ENCODE results near the gene CACNA2D1. TPM values are rescaled to one million over a fixed set of nuclear protein-coding genes. Genes with fewer than 3 reads are reported as not detected.

Gene CACNA2D1
- polyA plus RNA-seq, 2 of the 4 experiments (the other 2 are of a cell fraction) = 18.0 to 32.9 TPM

DNA sequence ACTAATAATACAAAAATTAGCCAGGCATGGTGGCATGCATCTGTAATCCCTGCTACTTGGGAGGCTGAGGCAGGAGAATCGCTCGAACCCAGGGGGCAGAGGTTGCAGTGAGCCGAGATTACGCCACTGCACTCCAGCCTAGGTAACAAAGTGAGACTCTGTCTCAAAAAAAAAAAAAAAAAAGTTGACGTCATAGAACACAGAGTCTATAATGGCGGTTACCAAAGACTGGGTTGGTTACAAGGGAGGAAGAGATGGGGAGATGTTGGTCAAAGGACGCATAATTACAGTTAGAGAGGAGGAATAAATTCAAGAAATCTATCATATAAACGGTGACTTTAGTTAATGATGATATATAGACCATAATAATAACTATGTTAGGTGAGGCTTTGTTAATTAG lies 364.1 kb downstream of the CACNA2D1 start:
- WGBS (ENCODE audit: missing lambda C conversion rate) = 89% methylated on average over 8 of the region's 8 CpGs
- no peak for FAIRE-seq
- CTCF ChIA-PET = interaction anchor here (1.2 to 1.8 kb wide), 2 partner anchors 11 to 28 kb away, joined by 3 read pairs; no protein-coding TSS in a partner anchor

GRCh38 chr7:82078807-82079206 lies 364.8 kb downstream of the CACNA2D1 start:
- no peak for ATAC-seq
- Histone ChIP-seq H3K4me3 (no peak overlapping the region), H3K27ac (no peak overlapping the region), H3K9me3 (no peaks in the 10 kb centered on the region), H3K4me1 (no peaks in the 10 kb centered on the region), H3K4me2 (no peak overlapping the region)
- DNase-seq (ENCODE audit: low read depth in 1 of 2, low spot score in 1 of 2) = no peak
- ChIA-PET CTCF (interaction anchor here (0.6 to 1.8 kb wide), 2 partner anchors 10 to 306 kb away, joined by 3 read pairs; no protein-coding TSS in a partner anchor), POLR2A (no interaction called here)
- no peak for FAIRE-seq
- WGBS (ENCODE audit: missing lambda C conversion rate) = 95% methylated on average over 2 of the region's 2 CpGs
- TF ChIP-seq RAD21 (conservative IDR thresholded peaks at IDR 0.05 in 1 of 2, IDR thresholded peaks at IDR 0.05 in 1 of 2) (no peak), POLR2AphosphoS2 (conservative IDR thresholded peaks at IDR 0.05; ENCODE audit: low read length) (no peak), CEBPB (IDR thresholded peaks at IDR 0.05) (no peak), CBX2 (IDR thresholded peaks at IDR 0.05; ENCODE audit: borderline replicate concordance, low read depth) (no peak), CTCF (IDR thresholded peaks at IDR 0.05) (no peak), RNF2 (IDR thresholded peaks at IDR 0.05; ENCODE audit: borderline replicate concordance, low read depth) (no peak), JUN (IDR thresholded peaks at IDR 0.05) (no peak), KDM5A (IDR thresholded peaks at IDR 0.05) (no peak), HOXB13 (CRISPR knock-in tag; IDR thresholded peaks at IDR 0.05; ENCODE audit: low read depth) (no peak), ZC3H11A (IDR thresholded peaks at IDR 0.05) (no peak), BCL3 (IDR thresholded peaks at IDR 0.05) (no peak), PHF8 (IDR thresholded peaks at IDR 0.05; ENCODE audit: borderline replicate concordance, low read depth) (no peak), MYC (IDR thresholded peaks at IDR 0.05; ENCODE audit: borderline replicate concordance, low read length) (no peak), CBX8 (IDR thresholded peaks at IDR 0.05) (no peak)
- TF ChIP-seq, protein P1, sequence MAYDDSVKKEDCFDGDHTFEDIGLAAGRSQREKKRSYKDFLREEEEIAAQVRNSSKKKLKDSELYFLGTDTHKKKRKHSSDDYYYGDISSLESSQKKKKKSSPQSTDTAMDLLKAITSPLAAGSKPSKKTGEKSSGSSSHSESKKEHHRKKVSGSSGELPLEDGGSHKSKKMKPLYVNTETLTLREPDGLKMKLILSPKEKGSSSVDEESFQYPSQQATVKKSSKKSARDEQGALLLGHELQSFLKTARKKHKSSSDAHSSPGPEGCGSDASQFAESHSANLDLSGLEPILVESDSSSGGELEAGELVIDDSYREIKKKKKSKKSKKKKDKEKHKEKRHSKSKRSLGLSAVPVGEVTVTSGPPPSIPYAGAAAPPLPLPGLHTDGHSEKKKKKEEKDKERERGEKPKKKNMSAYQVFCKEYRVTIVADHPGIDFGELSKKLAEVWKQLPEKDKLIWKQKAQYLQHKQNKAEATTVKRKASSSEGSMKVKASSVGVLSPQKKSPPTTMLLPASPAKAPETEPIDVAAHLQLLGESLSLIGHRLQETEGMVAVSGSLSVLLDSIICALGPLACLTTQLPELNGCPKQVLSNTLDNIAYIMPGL (CRISPR knock-in tag; IDR thresholded peaks at IDR 0.05; ENCODE audit: borderline replicate concordance) = no peak
- TF ChIP-seq, protein P2, sequence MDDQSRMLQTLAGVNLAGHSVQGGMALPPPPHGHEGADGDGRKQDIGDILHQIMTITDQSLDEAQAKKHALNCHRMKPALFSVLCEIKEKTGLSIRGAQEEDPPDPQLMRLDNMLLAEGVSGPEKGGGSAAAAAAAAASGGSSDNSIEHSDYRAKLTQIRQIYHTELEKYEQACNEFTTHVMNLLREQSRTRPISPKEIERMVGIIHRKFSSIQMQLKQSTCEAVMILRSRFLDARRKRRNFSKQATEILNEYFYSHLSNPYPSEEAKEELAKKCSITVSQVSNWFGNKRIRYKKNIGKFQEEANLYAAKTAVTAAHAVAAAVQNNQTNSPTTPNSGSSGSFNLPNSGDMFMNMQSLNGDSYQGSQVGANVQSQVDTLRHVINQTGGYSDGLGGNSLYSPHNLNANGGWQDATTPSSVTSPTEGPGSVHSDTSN (IDR thresholded peaks at IDR 0.05) = no peak

More for the DNA sequence above, 364.1 kb downstream of the CACNA2D1 start:
- no peak for ATAC-seq
- Histone ChIP-seq H3K4me3 (no peak overlapping the region), H3K27ac (no peak overlapping the region), H3K9me3 (no peaks in the 10 kb centered on the region), H3K4me2 (no peak overlapping the region), H3K4me1 (no peaks in the 10 kb centered on the region)
- TF ChIP-seq ZFP36 (IDR thresholded peaks at IDR 0.05; ENCODE audit: borderline replicate concordance, partially characterized antibody) = no peak
- TF ChIP-seq HOXB5 (CRISPR knock-in tag; IDR thresholded peaks at IDR 0.05) = no peak
- no peak for TF ChIP-seq GATA3 (IDR thresholded peaks at IDR 0.05; ENCODE audit: borderline replicate concordance)
- TF ChIP-seq JUN (IDR thresholded peaks at IDR 0.05) = no peak
- TF ChIP-seq RAD21 (conservative IDR thresholded peaks at IDR 0.05 in 1 of 2, IDR thresholded peaks at IDR 0.05 in 1 of 2) = no peak
- TF ChIP-seq BCL3 (IDR thresholded peaks at IDR 0.05) = no peak
- TF ChIP-seq POLR2AphosphoS2 (conservative IDR thresholded peaks at IDR 0.05; ENCODE audit: low read length) = no peak
- TF ChIP-seq POLR2A (IDR thresholded peaks at IDR 0.05; ENCODE audit: low read length) = no peak
- no peak for TF ChIP-seq E2F6 (IDR thresholded peaks at IDR 0.05; ENCODE audit: borderline replicate concordance, low read depth)
- TF ChIP-seq ELK1 (IDR thresholded peaks at IDR 0.05; ENCODE audit: low read depth, low read length) = no peak
- TF ChIP-seq, protein P3, sequence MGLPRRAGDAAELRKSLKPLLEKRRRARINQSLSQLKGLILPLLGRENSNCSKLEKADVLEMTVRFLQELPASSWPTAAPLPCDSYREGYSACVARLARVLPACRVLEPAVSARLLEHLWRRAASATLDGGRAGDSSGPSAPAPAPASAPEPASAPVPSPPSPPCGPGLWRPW (IDR thresholded peaks at IDR 0.05) = no peak
- no peak for TF ChIP-seq JUNB (IDR thresholded peaks at IDR 0.05)
- no peak for TF ChIP-seq RNF2 (IDR thresholded peaks at IDR 0.05; ENCODE audit: borderline replicate concordance, low read depth)
- no peak for TF ChIP-seq RFX5 (IDR thresholded peaks at IDR 0.05)
- no peak for TF ChIP-seq EHMT2 (IDR thresholded peaks at IDR 0.05; ENCODE audit: low read depth)
- no peak for DNase-seq (ENCODE audit: low read depth in 1 of 2, low spot score in 1 of 2)
- POLR2A ChIA-PET = no interaction called here
